SH-SY5Y (cell line): ENCODE results near the gene UTP3.

Experiments used
- GATA2 ChIP-seq: IDR thresholded peaks from 2 replicates; pipeline ENCODE4 v1.6.1; 2011; ENCODE audit warnings: mild to moderate bottlenecking, low read depth, low read length
- GATA3 ChIP-seq: IDR thresholded peaks from 2 replicates; pipeline ENCODE4 v1.6.1; 2011; ENCODE audit warnings: low read depth, mild to moderate bottlenecking, low read length, moderate library complexity

The UTP3 gene

GRCh38 chr4:70676554-70677090, 11.7 kb upstream of the UTP3 start:
- no peak for TF ChIP-seq GATA3
- no peak for TF ChIP-seq GATA2

- TF ChIP-seq GATA3 (no peak), GATA2 (no peak)
These were observed 9.8 kb upstream of the UTP3 start for GRCh38 chr4:70678383-70678999.

GRCh38 chr4:70680934-70681333, 7.4 kb upstream of the UTP3 start:
- TF ChIP-seq GATA3 (no peak), GATA2 (no peak)

GRCh38 chr4:70681704-70682103, 6.6 kb upstream of the UTP3 start:
- TF ChIP-seq GATA2: no peak
- TF ChIP-seq GATA3: no peak

GRCh38 chr4:70687392-70687791, 940 bp upstream of the UTP3 start:
- TF ChIP-seq GATA2: no peak
- no peak for TF ChIP-seq GATA3

- no peak for TF ChIP-seq GATA3
- TF ChIP-seq GATA2: no peak
These were observed 481 bp downstream of the UTP3 start for GRCh38 chr4:70688795-70689231.

- no peak for TF ChIP-seq GATA3
- no peak for TF ChIP-seq GATA2
These were observed 3.3 kb downstream of the UTP3 start for GRCh38 chr4:70691661-70692060.

- TF ChIP-seq GATA2 (no peak), GATA3 (no peak)
These were observed 12.4 kb downstream of the UTP3 start for GRCh38 chr4:70700712-70701111.

GRCh38 chr4:70701271-70701670, 12.9 kb downstream of the UTP3 start:
- TF ChIP-seq GATA3: no peak
- TF ChIP-seq GATA2: no peak

- no peak for TF ChIP-seq GATA3
- TF ChIP-seq GATA2: no peak
These were observed 15.4 kb downstream of the UTP3 start for GRCh38 chr4:70703619-70704214.

GRCh38 chr4:70704215-70704930, 16.0 kb downstream of the UTP3 start:
- TF ChIP-seq GATA3 (no peak), GATA2 (no peak)

GRCh38 chr4:70704931-70705182, 16.5 kb downstream of the UTP3 start:
- no peak for TF ChIP-seq GATA2
- TF ChIP-seq GATA3: no peak

GRCh38 chr4:70705183-70706043, 17.1 kb downstream of the UTP3 start:
- no peak for TF ChIP-seq GATA2
- no peak for TF ChIP-seq GATA3

GRCh38 chr4:70706044-70706461, 17.7 kb downstream of the UTP3 start:
- TF ChIP-seq GATA2: no peak
- TF ChIP-seq GATA3: no peak

GRCh38 chr4:70706516-70706915, 18.2 kb downstream of the UTP3 start:
- TF ChIP-seq GATA3 (no peak), GATA2 (no peak)
